HG02884 (cell line): Measurements from ENCODE around the gene SPA17.

Experiments
- ATAC-seq: cut with Tn5 transposase; IDR thresholded peaks from one replicate; pipeline ENCODE4 v1.9.1; 2021; ENCODE audit warnings: mild to moderate bottlenecking, moderate library complexity; ENCODE audit not compliant: unreplicated experiment

Gene SPA17

DNA sequence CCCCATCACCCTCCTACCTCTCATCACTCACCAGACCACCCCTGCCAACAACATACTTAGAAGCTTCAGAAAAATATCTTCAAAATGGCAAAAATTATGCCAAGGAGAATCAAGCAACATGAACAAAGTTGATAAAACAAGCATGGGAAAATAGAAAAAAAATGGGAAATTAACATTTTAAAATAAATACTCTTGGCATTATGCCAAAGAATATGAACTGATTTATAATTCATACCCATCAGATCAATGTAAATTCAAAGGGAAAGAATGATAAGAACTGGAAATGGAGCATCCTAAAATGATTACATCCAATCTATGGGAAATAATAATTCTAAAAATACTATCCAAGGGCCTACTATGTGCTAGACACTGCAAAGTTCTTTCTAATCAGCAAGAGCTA, 12.2 kb upstream of the SPA17 start:
- no peak for ATAC-seq

- ATAC-seq: no peak
Measured at GRCh38 chr11:124662106-124662505, 11.6 kb upstream of the SPA17 start.

DNA sequence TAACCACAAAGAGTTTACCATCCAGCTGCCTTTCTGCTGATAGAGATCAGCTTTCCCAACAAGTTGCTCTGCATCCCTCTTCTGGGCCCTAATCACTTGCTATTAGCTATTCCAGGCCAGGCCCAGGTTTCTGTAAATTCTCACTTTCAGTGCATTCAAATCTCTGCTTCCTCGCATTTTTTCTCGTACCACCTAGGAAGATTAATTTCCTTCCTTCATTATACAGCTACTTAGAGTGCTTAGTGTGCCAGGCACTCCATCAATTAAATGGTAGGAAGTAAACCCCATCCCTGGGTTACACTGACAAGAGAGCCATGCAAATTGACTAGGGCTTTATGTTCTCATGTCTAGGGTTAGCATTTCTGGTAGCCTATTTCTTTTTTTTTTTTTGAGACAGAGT, 9.8 kb upstream of the SPA17 start:
- no peak for ATAC-seq

DNA sequence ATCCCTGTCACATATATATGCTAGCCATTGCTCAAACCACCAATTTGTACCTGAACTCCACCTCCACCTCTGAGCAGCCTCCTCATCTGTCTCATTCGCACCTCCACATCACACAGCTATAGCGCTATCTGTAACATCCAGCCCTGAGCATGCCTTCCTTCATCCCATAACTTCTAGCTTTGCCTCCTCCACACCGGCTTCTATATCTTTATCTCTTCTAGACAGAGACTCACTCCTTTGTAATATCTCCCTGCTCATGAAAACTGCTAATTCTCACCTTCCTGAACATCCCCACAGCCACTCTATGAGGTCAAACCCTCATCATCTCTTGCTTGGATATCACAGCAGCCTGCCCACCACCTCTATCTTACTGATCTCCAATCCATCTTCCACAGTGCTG, 6.1 kb upstream of the SPA17 start:
- no peak for ATAC-seq

GRCh38 chr11:124669193-124669592, 4.5 kb upstream of the SPA17 start:
- no peak for ATAC-seq

- no peak for ATAC-seq
Measured at GRCh38 chr11:124670732-124671131, 3.0 kb upstream of the SPA17 start.

DNA sequence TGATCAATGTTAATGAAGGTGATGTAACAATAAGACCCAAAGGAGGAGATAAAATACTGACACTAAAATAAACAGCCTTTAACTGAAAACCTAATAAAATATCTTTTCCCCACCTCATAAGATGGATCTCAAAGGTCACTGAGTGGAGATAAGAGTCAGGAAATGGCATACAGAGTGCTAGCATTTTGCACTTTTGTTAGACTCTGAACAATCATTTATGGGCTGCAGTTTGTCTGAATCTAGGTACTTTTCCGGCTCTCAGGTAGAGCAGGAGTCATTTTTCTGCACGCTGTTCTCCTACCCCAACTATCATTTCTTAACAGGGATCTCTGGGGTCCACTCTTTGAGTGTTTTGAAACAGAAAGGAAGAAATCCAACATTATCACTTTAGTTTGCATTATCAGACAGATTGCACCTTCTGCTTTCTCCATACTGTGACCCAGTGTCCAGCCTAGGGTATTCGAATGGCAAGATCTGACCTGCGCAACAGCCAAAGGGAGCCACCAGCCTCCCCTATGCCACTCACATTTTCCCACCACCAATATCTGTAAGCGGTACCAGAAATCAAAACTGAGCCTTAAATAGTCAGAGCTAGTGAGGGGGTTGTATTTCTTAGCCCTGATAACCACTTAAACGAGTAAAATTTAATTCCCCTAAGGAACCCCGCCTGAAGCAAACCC, 1.0 kb upstream of the SPA17 start:
- no peak for ATAC-seq

- no peak for ATAC-seq
Measured at GRCh38 chr11:124674168-124674517, 439 bp downstream of the SPA17 start.

GRCh38 chr11:124674571-124674970, 867 bp downstream of the SPA17 start:
- ATAC-seq: no peak

GRCh38 chr11:124676386-124676785, 2.7 kb downstream of the SPA17 start:
- no peak for ATAC-seq

- no peak for ATAC-seq
Measured at GRCh38 chr11:124678416-124678815, 4.7 kb downstream of the SPA17 start.

GRCh38 chr11:124681421-124681820, 7.7 kb downstream of the SPA17 start:
- ATAC-seq: no peak

DNA sequence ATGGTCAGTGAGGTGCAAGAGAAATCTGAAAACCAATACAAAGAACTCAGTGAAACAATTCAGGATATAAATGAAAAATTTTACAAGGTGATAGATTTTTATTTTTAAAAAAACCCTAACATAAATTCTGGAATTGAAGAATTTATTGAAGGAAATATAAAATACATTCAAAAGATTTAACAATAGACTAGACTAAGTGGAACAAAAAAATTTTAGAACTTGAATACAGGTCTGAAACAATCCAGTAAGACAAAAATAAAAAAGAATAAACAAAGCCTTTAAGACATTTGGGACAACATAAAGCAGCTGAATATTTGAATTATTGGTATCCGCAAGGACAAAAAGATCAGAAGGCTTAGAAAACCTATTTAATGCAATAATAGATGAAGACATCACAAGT, 8.7 kb downstream of the SPA17 start:
- no peak for ATAC-seq

DNA sequence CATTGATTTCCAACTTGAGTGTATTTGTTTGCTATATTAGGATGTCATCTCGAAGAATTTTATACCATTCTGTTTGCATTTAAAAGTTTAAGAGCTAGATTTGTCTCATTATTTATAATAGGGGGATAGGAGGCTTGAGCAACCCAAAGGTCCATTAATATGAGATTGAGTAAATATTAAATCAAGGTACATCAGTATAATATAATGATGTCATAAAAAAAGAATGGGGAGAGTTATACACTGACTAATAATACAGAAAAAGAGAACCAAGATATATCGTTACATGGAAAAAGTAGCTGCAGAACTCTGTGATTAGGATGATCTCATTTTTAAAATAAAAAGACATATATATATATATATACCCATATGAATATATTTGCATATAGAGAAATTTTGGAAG, 19.4 kb downstream of the SPA17 start:
- ATAC-seq: no peak

GRCh38 chr11:124699547-124699946, 25.8 kb downstream of the SPA17 start:
- no peak for ATAC-seq

DNA sequence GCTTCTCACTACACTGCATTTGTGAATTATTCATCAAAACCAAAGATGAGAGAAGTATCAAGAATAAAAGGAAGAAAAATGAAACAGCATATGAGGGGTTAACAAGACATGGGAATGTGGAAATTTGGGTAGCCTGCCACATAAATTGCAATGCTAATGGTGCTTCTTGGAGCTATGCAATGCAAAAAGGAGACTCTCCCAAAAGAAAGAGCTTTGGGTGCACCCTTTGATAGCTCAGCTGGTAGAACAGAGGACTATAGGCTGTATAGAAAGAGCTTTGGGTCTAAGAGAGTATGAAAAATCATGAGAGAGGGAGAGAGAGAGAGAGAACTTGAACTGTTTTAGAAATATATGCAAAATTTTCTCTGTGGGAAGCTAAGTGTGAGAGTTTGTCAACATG, 26.3 kb downstream of the SPA17 start:
- ATAC-seq: no peak

- no peak for ATAC-seq
Measured at GRCh38 chr11:124707829-124708228, 34.1 kb downstream of the SPA17 start.

GRCh38 chr11:124712392-124712791, 38.7 kb downstream of the SPA17 start:
- ATAC-seq: no peak

DNA sequence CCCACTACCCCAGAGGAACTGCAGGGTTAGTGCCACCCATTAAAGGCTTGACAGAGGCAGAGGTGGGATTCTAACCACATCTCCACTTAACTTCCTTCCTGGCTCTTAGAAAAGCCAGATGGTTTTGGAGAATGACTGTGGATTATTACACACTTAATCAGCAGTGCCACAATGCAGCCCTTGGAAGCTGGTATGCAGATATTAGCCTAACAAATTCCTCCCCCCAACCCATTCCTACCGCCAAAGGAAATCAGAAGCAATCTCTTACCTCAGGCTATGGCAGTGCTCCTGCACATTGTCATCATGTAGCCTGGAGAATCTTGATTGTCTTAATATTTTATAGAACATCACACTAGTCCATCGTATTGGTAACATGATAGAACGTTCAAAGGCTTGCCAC, 42.9 kb downstream of the SPA17 start:
- ATAC-seq: no peak

DNA sequence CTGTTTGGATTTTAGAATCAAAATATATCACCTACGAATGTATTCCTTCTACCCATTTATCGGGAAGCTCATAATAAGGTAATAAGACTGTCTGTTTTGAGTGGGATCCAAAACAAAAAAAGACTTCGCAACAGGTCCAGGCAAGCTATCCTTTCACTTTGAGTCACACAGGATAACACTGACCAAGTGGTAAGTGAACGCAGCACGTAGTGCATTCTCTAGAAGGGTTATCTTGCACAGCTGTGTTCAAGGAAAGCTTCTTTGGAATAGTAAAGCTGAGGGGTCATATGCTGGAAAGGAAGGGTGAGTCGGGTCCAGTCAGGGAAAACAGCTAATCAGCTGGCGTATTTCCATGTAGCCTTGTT, 43.7 kb downstream of the SPA17 start:
- ATAC-seq: no peak

DNA sequence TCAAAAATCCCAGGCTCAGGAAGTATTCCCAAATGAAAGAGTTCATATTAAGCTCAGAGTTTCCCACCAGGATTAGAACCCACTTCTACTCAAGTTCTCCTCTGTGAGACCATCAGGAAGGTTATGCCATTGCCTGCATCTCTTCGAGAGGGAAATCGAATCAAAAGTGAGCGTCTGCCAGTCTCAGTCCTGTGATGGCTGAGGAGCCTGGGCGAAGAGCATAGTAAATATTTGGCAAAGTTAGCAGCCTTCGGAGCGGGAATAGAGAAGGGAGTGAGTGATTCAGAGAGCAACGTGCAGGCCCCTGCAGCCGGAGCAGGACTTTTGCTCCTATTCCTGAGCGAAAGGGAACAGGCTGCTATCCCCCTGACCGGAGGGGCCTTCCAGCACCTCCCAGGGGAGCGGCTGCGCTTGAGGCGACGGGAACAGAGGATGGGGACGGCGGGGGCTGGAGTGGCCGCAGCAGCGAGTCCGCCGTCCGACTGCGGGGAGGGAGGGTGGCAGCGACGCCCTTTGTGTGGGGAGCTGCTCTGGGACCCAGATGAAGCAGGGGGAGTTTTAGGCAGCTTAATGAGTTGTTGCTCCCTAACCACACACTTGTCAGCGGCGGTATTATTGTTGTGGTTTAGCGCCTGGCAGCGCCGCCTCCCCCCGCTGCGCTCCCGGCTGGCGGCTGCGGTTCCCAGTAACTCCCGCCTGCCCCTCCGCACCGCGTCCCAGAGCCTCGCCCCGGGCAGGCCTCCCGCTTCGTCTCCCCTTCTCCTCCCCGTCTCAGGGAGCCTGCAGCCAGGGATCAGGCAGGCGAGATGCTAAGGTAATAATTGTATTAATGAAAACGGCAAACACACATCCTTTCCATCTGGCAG, 44.3 kb downstream of the SPA17 start:
- ATAC-seq: no peak

- ATAC-seq: no peak
Measured at GRCh38 chr11:124718801-124719200, 45.1 kb downstream of the SPA17 start.

GRCh38 chr11:124719534-124719933, 45.8 kb downstream of the SPA17 start:
- ATAC-seq: no peak
